Measurements from ENCODE around the gene ZSWIM4.

The ZSWIM4 gene

GRCh38 chr19:13763265-13763664 lies 32.0 kb upstream of the ZSWIM4 start:
- Histone ChIP-seq H3K4me3 (ENCODE audit: low read depth in 1 of 2, low read length in 2 of 2) (no peak overlapping the region), H3K27ac (ENCODE audit: low read length) (no peak overlapping the region), H3K27me3 (ENCODE audit: low read depth, low read length) (no peaks in the 10 kb centered on the region), H3K9me3 (ENCODE audit: control insufficient read depth in 1 of 2, low read length in 2 of 2) (no peaks in the 10 kb centered on the region), H3K36me3 (ENCODE audit: control insufficient read depth in 1 of 2, insufficient read depth in 2 of 2, low read length in 2 of 2) (peaks cover 4 to 46% of the 10 kb centered on the region in 2 donors), H3K4me1 (ENCODE audit: control insufficient read depth in 1 of 2, insufficient read depth in 2 of 2, low read length in 2 of 2) (peaks cover 0 to 19% of the 10 kb centered on the region in 2 donors)

DNA sequence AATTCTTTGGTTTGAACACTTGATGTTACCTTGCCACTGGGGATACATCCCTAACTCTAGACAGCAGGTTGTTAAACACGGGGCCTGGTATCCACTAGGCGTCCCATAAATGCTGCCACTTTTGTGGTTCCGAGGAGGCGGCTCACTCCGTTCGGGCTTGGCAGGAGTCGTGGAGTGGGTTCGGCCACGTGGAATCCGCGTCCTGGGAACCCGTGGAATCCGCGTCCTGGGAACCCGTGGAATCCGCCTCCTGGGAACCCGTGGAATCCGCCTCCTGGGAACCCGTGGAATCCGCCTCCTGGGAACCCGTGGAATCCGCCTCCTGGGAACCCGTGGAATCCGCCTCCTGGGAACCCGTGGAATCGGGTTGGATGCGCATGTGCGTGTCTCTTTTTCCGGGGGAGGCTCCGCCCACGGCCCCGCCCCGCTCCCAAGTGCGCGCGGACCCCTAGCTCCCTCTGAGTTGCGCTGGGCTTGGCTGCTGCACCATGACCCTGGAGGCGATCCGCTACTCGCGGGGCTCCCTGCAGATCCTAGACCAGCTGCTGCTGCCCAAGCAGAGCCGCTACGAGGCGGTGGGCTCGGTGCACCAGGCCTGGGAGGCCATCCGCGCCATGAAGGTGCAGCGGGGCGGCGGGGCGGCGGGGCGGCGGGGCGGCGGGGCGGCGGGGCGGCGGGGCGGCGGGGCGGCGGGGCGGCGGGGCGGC lies 31.0 kb upstream of the ZSWIM4 start, which contains the start of gene MRI1:
Gene MRI1, plus strand, starts transcription at position 422 of the 707 bp plus-strand sequence. Its CDS starts 67 bp downstream, at position 489.
- Histone ChIP-seq H3K36me3 (ENCODE audit: control insufficient read depth in 1 of 2, insufficient read depth in 2 of 2, low read length in 2 of 2) (peaks cover 0 to 46% of the 10 kb centered on the region in 2 donors), H3K4me3 (ENCODE audit: low read depth in 1 of 2, low read length in 2 of 2) (peak within 1 kb of the TSS; percentile 57 to 79), H3K27me3 (ENCODE audit: low read depth, low read length) (no peaks in the 10 kb centered on the region), H3K4me1 (ENCODE audit: control insufficient read depth in 1 of 2, insufficient read depth in 2 of 2, low read length in 2 of 2) (peaks cover 0 to 19% of the 10 kb centered on the region in 2 donors), H3K27ac (ENCODE audit: low read length) (peak within 1 kb of the TSS; percentile 36), H3K9me3 (ENCODE audit: control insufficient read depth in 1 of 2, low read length in 2 of 2) (no peaks in the 10 kb centered on the region)

DNA sequence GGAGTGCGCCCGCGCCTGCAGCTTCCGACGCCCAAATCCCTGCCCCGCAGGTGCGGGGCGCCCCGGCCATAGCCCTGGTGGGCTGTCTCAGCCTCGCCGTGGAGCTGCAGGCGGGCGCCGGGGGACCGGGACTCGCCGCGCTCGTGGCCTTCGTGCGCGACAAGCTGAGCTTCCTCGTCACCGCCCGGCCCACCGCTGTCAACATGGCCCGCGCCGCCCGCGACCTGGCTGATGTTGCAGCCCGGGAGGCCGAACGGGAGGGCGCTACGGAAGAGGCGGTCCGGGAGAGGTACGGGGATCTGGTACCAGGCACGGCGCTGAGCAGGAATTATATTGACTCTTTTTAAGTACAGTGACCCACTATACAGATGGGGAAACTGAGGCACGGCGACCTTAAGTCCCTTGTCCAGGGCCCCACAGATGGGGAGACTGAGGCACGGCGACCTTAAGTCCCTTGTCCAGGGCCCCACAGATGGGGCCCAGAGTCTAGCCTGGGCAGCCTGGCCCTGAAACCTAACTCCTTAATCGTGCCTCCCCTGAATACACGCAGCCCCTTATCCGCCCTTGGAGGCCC lies 30.3 kb upstream of the ZSWIM4 start:
- Histone ChIP-seq H3K4me3 (ENCODE audit: low read depth in 1 of 2, low read length in 2 of 2) (peak overlapping the region; percentile 46 to 79), H3K27ac (ENCODE audit: low read length) (no peak overlapping the region), H3K36me3 (ENCODE audit: control insufficient read depth in 1 of 2, insufficient read depth in 2 of 2, low read length in 2 of 2) (peaks cover 0 to 47% of the 10 kb centered on the region in 2 donors), H3K4me1 (ENCODE audit: control insufficient read depth in 1 of 2, insufficient read depth in 2 of 2, low read length in 2 of 2) (peaks cover 0 to 19% of the 10 kb centered on the region in 2 donors), H3K27me3 (ENCODE audit: low read depth, low read length) (no peaks in the 10 kb centered on the region), H3K9me3 (ENCODE audit: control insufficient read depth in 1 of 2, low read length in 2 of 2) (no peaks in the 10 kb centered on the region)

DNA sequence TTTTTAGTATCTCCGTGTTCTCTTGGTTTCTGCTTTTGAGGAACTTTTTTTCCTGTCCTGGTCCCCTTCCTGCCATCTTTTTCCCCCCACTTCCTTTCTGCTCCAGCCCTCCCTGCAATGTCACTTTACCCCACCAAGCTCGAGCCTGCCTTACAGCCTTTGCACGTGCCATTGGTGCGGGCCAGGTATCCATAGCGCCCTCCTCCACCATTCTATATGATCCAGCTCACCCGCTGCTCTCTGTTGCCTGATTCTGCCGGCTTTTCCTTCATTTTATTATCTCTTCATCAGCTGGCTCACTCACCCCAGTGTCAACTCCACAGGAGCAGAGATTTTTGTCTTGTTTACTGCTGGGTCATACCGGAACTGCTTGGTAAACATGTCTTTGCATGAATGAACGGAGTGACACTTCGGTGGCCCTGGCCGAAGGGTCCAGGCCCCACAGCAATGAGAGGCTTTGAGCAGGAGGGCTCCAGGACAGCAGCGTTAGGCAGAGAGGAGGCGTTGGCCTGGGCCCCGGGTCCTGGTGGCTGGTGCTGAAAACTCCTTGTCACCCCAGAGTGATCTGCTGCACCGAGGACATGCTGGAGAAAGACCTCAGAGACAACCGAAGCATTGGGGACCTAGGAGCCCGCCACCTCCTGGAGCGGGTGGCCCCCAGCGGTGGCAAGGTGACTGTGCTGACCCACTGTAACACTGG lies 29.7 kb upstream of the ZSWIM4 start:
- H3K4me3 ChIP-seq (ENCODE audit: low read depth in 1 of 2, low read length in 2 of 2) = peak overlapping the region; percentile 46 to 79
- no peaks in the 10 kb centered on the region for H3K9me3 ChIP-seq (ENCODE audit: control insufficient read depth in 1 of 2, low read length in 2 of 2)
- peaks cover 0 to 45% of the 10 kb centered on the region in 2 donors for H3K36me3 ChIP-seq (ENCODE audit: control insufficient read depth in 1 of 2, insufficient read depth in 2 of 2, low read length in 2 of 2)
- peaks cover 0 to 19% of the 10 kb centered on the region in 2 donors for H3K4me1 ChIP-seq (ENCODE audit: control insufficient read depth in 1 of 2, insufficient read depth in 2 of 2, low read length in 2 of 2)
- no peaks in the 10 kb centered on the region for H3K27me3 ChIP-seq (ENCODE audit: low read depth, low read length)
- no peak overlapping the region for H3K27ac ChIP-seq (ENCODE audit: low read length)

- peaks cover 0 to 41% of the 10 kb centered on the region in 2 donors for H3K36me3 ChIP-seq (ENCODE audit: control insufficient read depth in 1 of 2, insufficient read depth in 2 of 2, low read length in 2 of 2)
- H3K27me3 ChIP-seq (ENCODE audit: low read depth, low read length) = no peaks in the 10 kb centered on the region
- H3K4me1 ChIP-seq (ENCODE audit: control insufficient read depth in 1 of 2, insufficient read depth in 2 of 2, low read length in 2 of 2) = peaks cover 0 to 19% of the 10 kb centered on the region in 2 donors
- H3K27ac ChIP-seq (ENCODE audit: low read length) = no peak overlapping the region
- H3K4me3 ChIP-seq (ENCODE audit: low read depth in 1 of 2, low read length in 2 of 2) = no peak overlapping the region
- no peaks in the 10 kb centered on the region for H3K9me3 ChIP-seq (ENCODE audit: control insufficient read depth in 1 of 2, low read length in 2 of 2)
Observed at GRCh38 chr19:13766095-13766481, 29.2 kb upstream of the ZSWIM4 start.

- H3K4me3 ChIP-seq (ENCODE audit: low read depth in 1 of 2, low read length in 2 of 2) = no peak overlapping the region
- H3K27ac ChIP-seq (ENCODE audit: low read length) = no peak overlapping the region
- H3K27me3 ChIP-seq (ENCODE audit: low read depth, low read length) = no peaks in the 10 kb centered on the region
- H3K36me3 ChIP-seq (ENCODE audit: control insufficient read depth in 1 of 2, insufficient read depth in 2 of 2, low read length in 2 of 2) = peaks cover 0 to 29% of the 10 kb centered on the region in 2 donors
- peaks cover 0 to 19% of the 10 kb centered on the region in 2 donors for H3K4me1 ChIP-seq (ENCODE audit: control insufficient read depth in 1 of 2, insufficient read depth in 2 of 2, low read length in 2 of 2)
- H3K9me3 ChIP-seq (ENCODE audit: control insufficient read depth in 1 of 2, low read length in 2 of 2) = no peaks in the 10 kb centered on the region
Observed at GRCh38 chr19:13768510-13768909, 26.7 kb upstream of the ZSWIM4 start.

DNA sequence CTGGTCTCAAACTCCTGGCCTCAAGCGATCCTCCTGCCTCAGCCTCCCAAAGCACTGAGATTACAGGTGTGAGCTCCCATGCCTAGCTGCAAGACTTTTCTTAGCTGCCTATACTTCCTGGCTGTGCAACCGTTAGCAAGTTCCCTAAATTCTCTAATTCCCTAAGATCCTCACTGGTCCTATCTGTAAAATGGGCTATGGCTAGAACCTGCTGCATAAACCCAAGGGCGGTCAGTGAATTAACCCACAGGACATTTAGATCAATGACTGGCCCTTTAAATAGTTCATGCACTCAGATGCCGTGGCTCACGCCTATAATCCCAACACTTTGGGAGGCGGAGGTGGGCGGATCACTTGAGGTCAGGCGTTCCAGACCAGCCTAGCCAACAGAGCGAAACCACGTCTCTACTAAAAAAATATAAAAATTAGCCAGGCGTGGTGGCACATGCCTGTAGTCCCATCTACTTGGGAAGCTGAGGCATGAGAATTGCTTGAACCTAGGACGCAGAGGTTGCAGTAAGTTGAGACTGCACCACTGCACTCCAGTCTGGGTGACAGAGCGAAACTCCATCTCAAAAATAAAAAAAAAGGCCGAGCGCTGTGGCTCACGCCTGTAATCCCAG lies 25.1 kb upstream of the ZSWIM4 start:
- Histone ChIP-seq H3K4me3 (ENCODE audit: low read depth in 1 of 2, low read length in 2 of 2) (no peak overlapping the region), H3K27ac (ENCODE audit: low read length) (no peak overlapping the region), H3K36me3 (ENCODE audit: control insufficient read depth in 1 of 2, insufficient read depth in 2 of 2, low read length in 2 of 2) (peaks cover 0 to 29% of the 10 kb centered on the region in 2 donors), H3K4me1 (ENCODE audit: control insufficient read depth in 1 of 2, insufficient read depth in 2 of 2, low read length in 2 of 2) (peaks cover 2 to 22% of the 10 kb centered on the region in 2 donors), H3K9me3 (ENCODE audit: control insufficient read depth in 1 of 2, low read length in 2 of 2) (no peaks in the 10 kb centered on the region), H3K27me3 (ENCODE audit: low read depth, low read length) (no peaks in the 10 kb centered on the region)

GRCh38 chr19:13774217-13775191 lies 20.7 kb upstream of the ZSWIM4 start, which contains the start of gene C19orf53:
Gene C19orf53, plus strand, starts transcription at chr19:13774456. Its CDS starts 22 bp downstream, at chr19:13774478.
- Histone ChIP-seq H3K27me3 (ENCODE audit: low read depth, low read length) (no peaks in the 10 kb centered on the region), H3K27ac (ENCODE audit: low read length) (peak within 1 kb of the TSS; percentile 84), H3K9me3 (ENCODE audit: control insufficient read depth in 1 of 2, low read length in 2 of 2) (no peaks in the 10 kb centered on the region), H3K4me1 (ENCODE audit: control insufficient read depth in 1 of 2, insufficient read depth in 2 of 2, low read length in 2 of 2) (peaks cover 7 to 27% of the 10 kb centered on the region in 2 donors), H3K4me3 (ENCODE audit: low read depth in 1 of 2, low read length in 2 of 2) (peak within 1 kb of the TSS; percentile 91 to 94), H3K36me3 (ENCODE audit: control insufficient read depth in 1 of 2, insufficient read depth in 2 of 2, low read length in 2 of 2) (peaks cover 23 to 44% of the 10 kb centered on the region in 2 donors)

DNA sequence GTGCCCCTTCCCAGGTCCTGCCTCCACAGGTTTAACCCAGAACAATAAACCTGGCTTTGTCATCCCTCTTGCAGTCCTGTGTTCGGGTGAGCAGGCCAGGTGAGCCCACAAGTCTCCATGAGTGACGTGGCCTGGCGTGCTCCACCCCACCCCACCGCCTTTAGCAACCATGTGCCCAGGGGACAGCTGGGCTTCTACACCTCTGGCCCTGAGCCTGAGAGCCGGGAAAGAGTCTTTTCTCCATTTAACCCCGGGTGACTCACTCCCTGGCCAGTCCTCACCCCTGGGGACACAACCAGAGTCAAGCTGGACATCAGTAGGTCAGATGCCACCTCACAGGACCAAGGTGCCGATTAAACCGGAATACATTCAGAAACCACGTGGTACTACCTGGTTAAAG lies 16.8 kb upstream of the ZSWIM4 start:
- Histone ChIP-seq H3K27ac (ENCODE audit: low read length) (no peak overlapping the region), H3K4me1 (ENCODE audit: control insufficient read depth in 1 of 2, insufficient read depth in 2 of 2, low read length in 2 of 2) (peaks cover 7 to 31% of the 10 kb centered on the region in 2 donors), H3K36me3 (ENCODE audit: control insufficient read depth in 1 of 2, insufficient read depth in 2 of 2, low read length in 2 of 2) (peaks cover 23 to 32% of the 10 kb centered on the region in 2 donors), H3K27me3 (ENCODE audit: low read depth, low read length) (no peaks in the 10 kb centered on the region), H3K4me3 (ENCODE audit: low read depth in 1 of 2, low read length in 2 of 2) (no peak overlapping the region), H3K9me3 (ENCODE audit: control insufficient read depth in 1 of 2, low read length in 2 of 2) (no peaks in the 10 kb centered on the region)

GRCh38 chr19:13778847-13779246 lies 16.4 kb upstream of the ZSWIM4 start:
- Histone ChIP-seq H3K4me1 (ENCODE audit: control insufficient read depth in 1 of 2, insufficient read depth in 2 of 2, low read length in 2 of 2) (peaks cover 7 to 28% of the 10 kb centered on the region in 2 donors), H3K27me3 (ENCODE audit: low read depth, low read length) (no peaks in the 10 kb centered on the region), H3K36me3 (ENCODE audit: control insufficient read depth in 1 of 2, insufficient read depth in 2 of 2, low read length in 2 of 2) (peaks cover 23 to 32% of the 10 kb centered on the region in 2 donors), H3K4me3 (ENCODE audit: low read depth in 1 of 2, low read length in 2 of 2) (no peak overlapping the region), H3K27ac (ENCODE audit: low read length) (no peak overlapping the region), H3K9me3 (ENCODE audit: control insufficient read depth in 1 of 2, low read length in 2 of 2) (no peaks in the 10 kb centered on the region)

All from muscle layer of duodenum (tissue), 2 donors.